Mucosa of rectum (tissue), 2 donors: ENCODE measurements around the gene ATP13A5.

Experiments
- H3K27ac ChIP-seq, 2 donors: one replicate each; pipeline ENCODE4 v1.7.0; 2013; ENCODE audit warnings: inconsistent platforms in 2 of 2, low read depth in 2 of 2, low read length in 2 of 2
- H3K27me3 ChIP-seq, 2 donors: one replicate each; pipeline ENCODE4 v1.7.0; 2013; ENCODE audit warnings: low read length in 2 of 2; ENCODE audit not compliant: control insufficient read depth in 2 of 2, insufficient read depth in 2 of 2
- H3K36me3 ChIP-seq, 2 donors: one replicate each; pipeline ENCODE4 v1.7.0; 2013; ENCODE audit warnings: low read length in 2 of 2; ENCODE audit not compliant: control insufficient read depth in 2 of 2, insufficient read depth in 2 of 2
- H3K4me1 ChIP-seq, 2 donors: one replicate each; pipeline ENCODE4 v1.7.0; 2013; ENCODE audit warnings: low read length in 2 of 2, mild to moderate bottlenecking in 1 of 2; ENCODE audit not compliant: control insufficient read depth in 2 of 2, insufficient read depth in 2 of 2
- H3K4me3 ChIP-seq, 2 donors: one replicate each; pipeline ENCODE4 v1.7.0; 2013; ENCODE audit warnings: low read length in 2 of 2
- H3K9ac ChIP-seq, 2 donors: one replicate each; pipeline ENCODE4 v1.7.0; 2013; ENCODE audit warnings: low read length in 2 of 2, low read depth in 1 of 2, mild to moderate bottlenecking in 1 of 2
- H3K9me3 ChIP-seq, 2 donors: one replicate each; pipeline ENCODE4 v1.7.0; 2013; ENCODE audit warnings: low read length in 2 of 2; ENCODE audit not compliant: control insufficient read depth in 2 of 2
- donor health status: healthy.
- donor health status: Normal muscosa, but diverticular disease.

ATP13A5 gene

DNA sequence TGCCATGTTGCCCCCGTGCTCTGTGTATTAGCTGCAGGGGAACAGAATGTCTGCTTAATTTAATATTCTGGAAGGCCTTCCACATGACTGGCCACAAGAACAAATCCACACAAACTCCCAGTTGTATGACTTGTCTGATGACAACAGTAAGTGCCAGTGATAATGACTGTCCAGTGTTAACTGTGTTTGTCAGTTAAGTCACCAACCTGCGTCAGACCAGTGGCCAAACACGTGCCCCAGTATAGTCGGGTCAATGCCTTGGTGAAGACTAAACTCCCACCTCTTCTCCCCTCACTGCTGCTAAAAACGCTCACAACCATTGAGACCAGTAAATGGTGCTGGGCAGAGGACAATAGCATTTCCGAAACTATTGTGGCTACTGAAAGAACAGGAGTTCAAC is 9.8 kb upstream of the ATP13A5 start:
- Histone ChIP-seq H3K4me1 (no peaks in the 10 kb centered on the region), H3K27ac (no peak overlapping the region), H3K4me3 (no peak overlapping the region), H3K9me3 (no peaks in the 10 kb centered on the region), H3K36me3 (no peaks in the 10 kb centered on the region), H3K9ac (no peak overlapping the region), H3K27me3 (no peaks in the 10 kb centered on the region)

DNA sequence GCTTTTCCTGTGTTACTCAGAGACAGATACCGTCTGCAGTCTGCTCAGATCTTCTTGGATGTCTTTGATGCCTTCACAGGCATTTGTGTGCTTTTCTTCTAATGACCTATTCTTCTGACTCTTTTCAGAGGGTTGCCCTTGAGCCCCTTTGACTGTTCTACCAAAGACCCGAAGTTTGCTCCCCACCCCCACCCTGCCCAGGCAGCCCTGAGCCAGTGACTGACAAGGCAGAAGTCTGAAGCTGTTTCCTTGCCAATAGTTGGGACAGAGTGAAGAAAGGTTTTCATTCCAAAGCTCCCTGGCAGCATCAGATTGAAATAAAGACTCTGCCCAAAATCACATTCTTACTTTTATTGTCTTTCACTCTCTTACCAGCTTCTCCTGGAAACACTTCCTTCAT is 9.0 kb upstream of the ATP13A5 start:
- Histone ChIP-seq H3K9me3 (no peaks in the 10 kb centered on the region), H3K4me1 (no peaks in the 10 kb centered on the region), H3K27ac (no peak overlapping the region), H3K4me3 (no peak overlapping the region), H3K36me3 (no peaks in the 10 kb centered on the region), H3K27me3 (no peaks in the 10 kb centered on the region), H3K9ac (no peak overlapping the region)

GRCh38 chr3:193377591-193377990 is 962 bp downstream of the ATP13A5 start:
- no peak overlapping the region for H3K9ac ChIP-seq
- H3K27me3 ChIP-seq: no peaks in the 10 kb centered on the region
- no peak overlapping the region for H3K27ac ChIP-seq
- H3K36me3 ChIP-seq: no peaks in the 10 kb centered on the region
- no peaks in the 10 kb centered on the region for H3K4me1 ChIP-seq
- no peak overlapping the region for H3K4me3 ChIP-seq
- no peaks in the 10 kb centered on the region for H3K9me3 ChIP-seq

DNA sequence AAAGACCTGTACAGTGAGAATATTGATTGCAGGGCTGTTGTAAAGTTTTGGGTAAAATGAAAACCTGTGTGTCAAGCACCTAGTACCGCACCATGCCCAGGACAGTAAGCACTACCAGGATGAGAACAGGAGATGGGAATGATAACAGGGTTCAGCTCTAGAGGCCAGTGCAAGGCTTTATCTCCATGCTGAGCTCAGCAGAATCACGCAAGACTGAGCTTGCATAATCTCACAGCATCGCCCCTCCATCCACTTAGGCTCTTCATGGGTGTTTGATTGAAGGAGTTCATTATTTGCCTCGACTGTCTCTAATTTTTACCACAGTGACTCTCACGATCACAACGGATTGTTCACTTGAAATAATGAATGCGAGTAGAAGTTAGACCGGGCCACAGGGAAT is 2.9 kb downstream of the ATP13A5 start:
- Histone ChIP-seq H3K4me3 (no peak overlapping the region), H3K27me3 (no peaks in the 10 kb centered on the region), H3K27ac (no peak overlapping the region)

DNA sequence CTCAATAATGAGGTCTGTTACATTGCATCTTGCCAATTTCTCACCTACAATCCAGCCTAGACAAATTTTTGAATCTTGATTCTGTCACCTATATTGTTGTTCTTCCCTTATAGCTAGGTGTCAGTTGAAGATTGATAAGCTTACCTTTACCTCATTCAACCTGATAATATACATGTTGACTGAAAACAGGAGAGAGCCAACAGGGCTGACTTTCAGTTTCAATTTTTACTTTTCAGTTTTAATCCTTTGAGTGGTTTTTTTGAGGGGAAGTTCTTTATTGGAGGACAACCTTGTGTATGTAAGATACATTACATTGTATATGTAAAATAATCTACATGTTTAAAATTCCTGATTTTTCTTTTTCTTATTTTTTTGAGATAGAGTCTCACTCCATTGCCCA is 5.8 kb downstream of the ATP13A5 start:
- Histone ChIP-seq H3K9me3 (no peaks in the 10 kb centered on the region), H3K27ac (no peak overlapping the region), H3K9ac (no peak overlapping the region), H3K36me3 (no peaks in the 10 kb centered on the region), H3K4me3 (no peak overlapping the region), H3K4me1 (no peaks in the 10 kb centered on the region), H3K27me3 (no peaks in the 10 kb centered on the region)

More for the DNA sequence above, 2.9 kb downstream of the ATP13A5 start:
- Histone ChIP-seq H3K36me3 (no peaks in the 10 kb centered on the region), H3K4me1 (no peaks in the 10 kb centered on the region), H3K9ac (no peak overlapping the region), H3K9me3 (no peaks in the 10 kb centered on the region)

GRCh38 chr3:193367868-193368267 is 10.7 kb downstream of the ATP13A5 start:
- H3K36me3 ChIP-seq: no peaks in the 10 kb centered on the region
- H3K9ac ChIP-seq: no peak overlapping the region
- H3K27ac ChIP-seq: no peak overlapping the region
- H3K4me3 ChIP-seq: no peak overlapping the region
- no peaks in the 10 kb centered on the region for H3K9me3 ChIP-seq
- no peaks in the 10 kb centered on the region for H3K4me1 ChIP-seq
- H3K27me3 ChIP-seq: no peaks in the 10 kb centered on the region

DNA sequence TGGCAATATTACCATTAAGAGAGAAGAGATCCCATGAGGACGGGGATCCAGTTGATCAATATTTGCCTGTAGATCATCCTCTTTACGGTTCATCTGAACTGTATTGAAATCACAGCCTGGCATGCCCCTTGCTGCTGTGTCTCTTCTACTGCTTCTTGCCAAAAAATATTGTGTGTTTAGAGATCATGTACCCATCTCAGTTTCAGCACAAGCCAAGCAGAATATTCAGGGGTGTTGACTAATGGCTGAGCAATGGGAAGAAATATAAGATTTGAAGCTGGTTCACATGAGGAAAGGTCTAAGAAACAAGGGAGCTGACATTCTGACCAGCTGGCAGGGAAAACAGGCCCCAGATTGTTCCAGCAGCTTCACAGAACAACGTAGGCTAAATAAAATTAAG is 21.3 kb downstream of the ATP13A5 start:
- Histone ChIP-seq H3K36me3 (no peaks in the 10 kb centered on the region), H3K9me3 (no peaks in the 10 kb centered on the region), H3K4me3 (no peak overlapping the region), H3K9ac (no peak overlapping the region), H3K27me3 (no peaks in the 10 kb centered on the region), H3K27ac (no peak overlapping the region), H3K4me1 (no peaks in the 10 kb centered on the region)

DNA sequence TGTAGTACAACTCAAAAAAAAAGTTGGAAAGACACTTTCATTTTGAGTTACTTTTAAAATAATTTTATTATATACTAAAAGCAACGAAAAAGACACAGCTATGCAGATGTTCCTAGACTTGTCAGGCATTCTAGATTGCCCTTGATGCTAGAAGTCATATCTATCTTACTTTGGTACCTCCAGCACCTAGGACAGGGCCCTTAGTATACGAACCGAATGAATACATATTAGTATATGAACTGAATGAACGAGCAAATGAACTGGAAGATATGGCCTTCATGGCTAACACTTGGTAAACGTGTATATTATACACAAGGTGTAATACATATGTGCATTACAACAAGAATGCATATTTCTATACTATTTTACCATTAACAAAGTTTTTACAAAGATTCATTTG is 24.1 kb downstream of the ATP13A5 start:
- no peaks in the 10 kb centered on the region for H3K36me3 ChIP-seq
- H3K27ac ChIP-seq: no peak overlapping the region
- no peak overlapping the region for H3K4me3 ChIP-seq
- H3K27me3 ChIP-seq: no peaks in the 10 kb centered on the region
- no peaks in the 10 kb centered on the region for H3K4me1 ChIP-seq
- H3K9ac ChIP-seq: no peak overlapping the region
- no peaks in the 10 kb centered on the region for H3K9me3 ChIP-seq

GRCh38 chr3:193350744-193351143 is 27.8 kb downstream of the ATP13A5 start:
- Histone ChIP-seq H3K27ac (no peak overlapping the region), H3K4me3 (no peak overlapping the region), H3K4me1 (no peaks in the 10 kb centered on the region), H3K27me3 (no peaks in the 10 kb centered on the region), H3K9me3 (no peaks in the 10 kb centered on the region), H3K36me3 (no peaks in the 10 kb centered on the region), H3K9ac (no peak overlapping the region)

DNA sequence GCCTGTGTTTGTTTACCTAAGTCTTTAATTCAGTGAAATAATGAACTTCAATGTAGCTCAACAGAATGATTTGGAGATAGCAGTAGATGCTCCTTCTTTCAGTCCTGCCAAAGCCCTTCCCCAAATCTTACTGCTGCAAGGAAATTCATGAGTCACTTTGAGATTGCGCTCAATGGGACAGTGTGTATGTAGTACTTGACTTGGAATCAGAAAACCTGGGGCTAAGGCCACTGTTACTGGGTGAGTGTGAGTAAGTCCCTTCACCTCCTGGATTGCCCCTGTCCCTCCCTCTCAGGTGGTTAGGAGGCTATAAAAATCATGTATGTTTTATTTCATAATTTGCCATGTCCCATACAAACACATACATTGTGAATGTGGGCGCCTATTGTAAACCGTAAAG is 29.9 kb downstream of the ATP13A5 start:
- H3K27ac ChIP-seq: no peak overlapping the region
- H3K4me1 ChIP-seq: no peaks in the 10 kb centered on the region
- H3K36me3 ChIP-seq: no peaks in the 10 kb centered on the region
- H3K9ac ChIP-seq: no peak overlapping the region
- H3K4me3 ChIP-seq: no peak overlapping the region
- H3K9me3 ChIP-seq: no peaks in the 10 kb centered on the region
- H3K27me3 ChIP-seq: no peaks in the 10 kb centered on the region
